Activated CD4-positive, CD25-positive, alpha-beta regulatory T cell treated with anti-CD3 and anti-CD28 coated beads, Interleukin-2, amount 50 U/mL, for 72 hours (primary cell): ENCODE results near the gene GATA5.

Source experiments
- DNase-seq: peaks from one replicate; pipeline ENCODE4 v3.0.0; 2021

Gene GATA5

GRCh38 chr20:62451156-62451767 lies 24.5 kb downstream of the GATA5 start:
- no peak for DNase-seq

- DNase-seq: no peak
Observed at GRCh38 chr20:62449951-62450691, 25.7 kb downstream of the GATA5 start.

GRCh38 chr20:62448788-62449187 lies 27.0 kb downstream of the GATA5 start:
- DNase-seq: no peak

GRCh38 chr20:62448038-62448437 lies 27.8 kb downstream of the GATA5 start:
- DNase-seq: no peak

- DNase-seq: no peak
Observed at GRCh38 chr20:62446888-62447869, 28.6 kb downstream of the GATA5 start.

DNA sequence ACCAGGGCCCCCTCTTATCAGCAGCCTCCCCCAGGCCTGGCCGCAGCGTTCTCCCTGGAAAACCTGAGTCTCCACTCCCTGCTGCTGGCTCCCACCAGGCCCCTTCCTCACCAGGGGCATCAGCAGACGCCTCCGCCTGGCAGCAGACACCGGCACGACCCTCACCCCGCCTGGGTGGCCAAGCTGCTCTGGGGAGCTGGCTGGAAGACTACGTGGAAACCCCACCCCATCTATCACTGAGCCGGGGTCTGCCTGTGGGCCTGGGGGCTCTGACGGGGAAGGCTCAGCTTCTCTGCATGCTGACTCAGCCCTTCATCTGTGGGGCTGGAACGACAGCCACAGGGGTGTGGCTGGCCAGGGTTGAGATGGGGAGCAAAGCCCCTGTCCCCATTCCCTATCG lies 29.3 kb downstream of the GATA5 start:
- no peak for DNase-seq

GRCh38 chr20:62445553-62446340 lies 30.0 kb downstream of the GATA5 start:
- DNase-seq: no peak

GRCh38 chr20:62444286-62444685 lies 31.5 kb downstream of the GATA5 start:
- no peak for DNase-seq

DNA sequence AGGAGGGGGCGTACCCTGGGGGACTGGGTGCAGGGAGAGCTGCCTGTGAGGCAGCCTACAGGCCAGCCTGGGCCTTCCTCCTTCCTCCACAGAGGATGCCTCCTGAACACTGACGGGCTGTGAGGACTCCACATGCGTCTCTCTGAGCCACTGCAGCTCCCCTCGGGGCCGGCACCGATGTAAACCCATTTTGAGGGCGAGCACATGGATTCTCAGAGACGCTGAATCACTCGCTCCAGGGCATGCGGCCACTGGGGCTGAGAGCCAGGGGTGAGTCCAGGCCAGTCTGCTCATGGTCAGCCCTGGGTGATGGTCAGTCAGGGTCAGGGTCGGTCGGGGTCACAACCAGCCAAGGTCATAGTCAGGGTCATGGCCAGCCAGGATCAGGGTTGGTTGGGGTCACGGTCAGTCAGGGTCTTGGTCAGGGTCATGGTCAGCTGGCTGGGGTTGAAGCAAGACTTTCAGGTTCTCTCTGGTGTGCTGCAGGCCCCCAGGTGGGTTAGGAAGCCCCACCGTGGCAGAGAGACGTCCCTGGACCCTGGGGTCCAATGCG lies 33.7 kb downstream of the GATA5 start:
- DNase-seq: no peak

- no peak for DNase-seq
Observed at GRCh38 chr20:62439218-62439617, 36.6 kb downstream of the GATA5 start.

GRCh38 chr20:62437927-62438326 lies 37.9 kb downstream of the GATA5 start:
- no peak for DNase-seq

DNA sequence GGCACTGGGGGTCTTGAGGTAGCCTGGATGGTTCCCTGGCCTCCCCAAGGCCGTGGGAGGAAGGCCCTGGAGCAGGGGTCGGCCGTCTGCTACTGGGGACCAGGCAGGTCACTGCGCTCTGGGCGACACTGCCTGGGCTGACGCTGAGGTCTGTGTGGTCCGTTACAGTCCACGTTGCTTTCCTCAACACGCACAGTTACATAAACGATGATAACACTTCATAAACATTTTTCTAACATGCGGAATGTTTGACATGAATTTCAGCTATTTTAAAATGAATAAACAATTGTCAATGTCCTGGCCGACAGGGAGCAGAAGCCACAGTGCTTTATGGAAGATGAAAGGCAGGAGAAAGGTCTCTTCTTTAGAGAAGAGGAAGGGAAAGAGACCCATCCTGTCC lies 38.3 kb downstream of the GATA5 start:
- DNase-seq: no peak

GRCh38 chr20:62436692-62437091 lies 39.1 kb downstream of the GATA5 start:
- DNase-seq: no peak

GRCh38 chr20:62433658-62434497 lies 41.9 kb downstream of the GATA5 start:
- DNase-seq: no peak

DNA sequence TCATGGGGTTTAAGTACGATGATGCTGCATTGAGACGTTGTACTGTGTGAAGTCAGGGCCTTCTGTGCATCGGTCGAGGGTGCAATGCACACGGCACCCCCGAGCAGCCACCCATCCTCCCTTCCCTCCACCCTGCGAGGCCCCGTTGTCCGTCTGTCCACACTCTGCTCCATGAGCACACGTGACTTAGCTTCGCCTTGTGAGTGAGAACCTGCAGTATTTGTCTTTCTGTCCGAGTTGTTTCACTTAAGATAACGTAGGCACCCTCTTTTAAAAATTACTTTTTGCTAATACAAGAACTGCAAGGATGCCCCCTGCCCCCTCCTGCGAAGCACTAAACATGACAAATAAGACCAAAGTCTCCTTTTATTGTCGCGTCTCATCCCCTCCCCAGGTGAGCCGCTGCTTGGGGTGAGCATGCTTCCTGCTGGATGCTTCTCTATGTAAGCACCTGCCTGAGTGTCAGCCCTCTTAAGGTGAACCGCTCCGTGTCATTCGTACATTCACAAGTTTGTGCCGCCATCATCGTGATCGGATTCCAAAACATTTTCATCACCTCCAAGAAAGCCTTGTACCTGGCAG lies 44.8 kb downstream of the GATA5 start:
- DNase-seq: no peak

DNA sequence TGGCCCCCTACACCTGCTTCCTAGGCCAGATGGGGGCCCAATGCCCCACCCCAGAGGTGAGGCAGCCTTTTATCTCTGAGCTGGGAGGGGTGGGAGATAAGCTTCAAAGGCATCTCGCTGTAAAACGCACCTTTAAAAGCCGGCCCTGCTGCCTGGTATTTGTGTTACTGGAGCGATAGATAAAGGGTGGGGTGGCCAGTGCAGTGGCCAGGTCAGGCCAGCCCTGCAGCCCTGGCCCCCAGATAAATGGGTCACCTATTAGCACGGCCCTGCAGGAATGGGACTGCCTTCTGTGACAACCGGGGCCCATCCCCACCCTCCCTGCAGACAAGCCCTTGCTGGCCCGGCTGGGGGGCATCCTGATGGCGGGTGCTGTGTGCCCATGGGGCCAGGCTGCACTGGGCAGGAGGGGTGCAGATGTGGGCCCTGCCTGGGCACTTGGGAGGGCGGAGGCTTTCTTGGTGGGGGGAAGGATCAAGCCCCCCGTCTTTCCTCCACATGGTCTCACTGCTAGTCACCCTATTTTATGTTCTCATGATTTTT lies 45.4 kb downstream of the GATA5 start:
- DNase-seq: no peak

GRCh38 chr20:62429455-62430310 lies 46.1 kb downstream of the GATA5 start:
- no peak for DNase-seq

DNA sequence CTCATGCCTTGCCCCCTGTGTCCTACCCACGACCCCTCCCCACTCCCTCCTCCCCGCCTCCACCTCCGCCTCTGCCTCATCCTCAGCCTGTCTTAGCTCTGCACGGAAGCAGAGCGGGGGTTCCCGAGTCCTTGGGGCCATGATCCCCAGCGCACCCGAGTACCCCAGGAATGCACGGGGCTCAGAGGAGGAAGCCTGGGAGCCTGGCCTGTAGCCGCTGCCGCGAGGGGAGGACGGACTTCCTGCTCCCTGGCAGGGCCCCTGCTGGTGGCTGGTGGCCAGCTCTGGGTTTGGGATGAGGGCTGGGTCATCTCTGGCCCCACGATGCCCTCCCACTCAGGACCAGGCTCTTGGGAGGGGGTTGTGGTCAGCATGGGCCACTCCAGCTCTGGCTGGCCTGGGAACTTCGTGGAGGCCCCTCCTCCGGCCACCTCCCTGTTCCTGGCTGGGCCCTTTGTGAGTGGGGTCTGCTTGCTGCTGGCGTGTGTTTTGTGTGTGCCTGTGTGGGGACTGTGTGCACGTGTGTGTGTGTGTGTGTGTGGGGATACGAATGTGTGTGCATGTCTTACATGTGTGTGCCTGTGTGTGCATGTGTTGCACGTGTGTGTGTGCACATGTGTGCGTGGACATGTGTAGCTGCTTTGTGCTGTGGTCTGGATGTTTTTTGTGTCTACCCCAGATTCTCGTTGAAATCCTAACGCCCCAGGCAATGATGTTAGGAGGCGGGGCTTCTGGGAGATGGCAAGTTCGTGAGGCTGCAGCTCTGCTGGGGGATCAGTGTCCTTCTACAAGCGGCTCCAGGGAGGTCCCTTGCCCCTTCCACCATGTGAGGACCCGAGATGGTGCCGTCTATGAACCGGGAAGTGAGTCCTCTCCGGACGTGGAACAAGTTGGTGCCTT lies 47.1 kb downstream of the GATA5 start:
- no peak for DNase-seq

DNA sequence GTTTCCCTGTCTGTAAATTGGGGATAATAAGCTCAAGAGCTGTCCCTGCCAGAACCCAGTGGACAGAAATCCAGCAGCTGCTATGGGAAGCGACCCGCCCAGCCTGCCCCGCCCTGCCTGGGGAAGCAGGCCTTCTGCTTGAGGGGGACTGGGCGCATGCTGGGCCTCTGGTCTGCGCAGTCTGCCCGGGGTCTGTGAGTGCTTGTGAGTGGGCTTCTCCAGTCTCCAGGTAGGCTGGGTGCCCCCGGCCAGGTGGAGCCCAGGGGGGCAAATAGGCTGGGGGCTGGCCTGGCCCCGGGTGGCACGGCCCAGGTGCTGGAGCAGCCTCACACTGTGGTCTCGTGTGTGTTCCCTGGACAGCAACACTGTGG lies 47.8 kb downstream of the GATA5 start:
- DNase-seq: no peak
